HPDE6-E6E7 (cell line): ENCODE results near the gene LRP1.
A peak's percentile ranks its signal among the peaks of the same experiment; 100 is the strongest.

Source experiments
- DNase-seq: peaks from one replicate; pipeline ENCODE4 v3.0.0; 2011; ENCODE audit warnings: missing footprints; ENCODE audit errors: extremely low spot score

LRP1 gene

GRCh38 chr12:57236201-57236924 lies 108.1 kb downstream of the LRP1 start:
- no peak for DNase-seq

GRCh38 chr12:57236925-57237595 lies 108.8 kb downstream of the LRP1 start:
- DNase-seq, result no peak

GRCh38 chr12:57237596-57237931 lies 109.3 kb downstream of the LRP1 start:
- no peak for DNase-seq

- no peak for DNase-seq
These were observed 109.9 kb downstream of the LRP1 start for GRCh38 chr12:57237932-57238853.

GRCh38 chr12:57238854-57239554 lies 110.7 kb downstream of the LRP1 start:
- peak; percentile 82 for DNase-seq

GRCh38 chr12:57239587-57240065 lies 111.3 kb downstream of the LRP1 start:
- no peak for DNase-seq

- no peak for DNase-seq
These were observed 112.0 kb downstream of the LRP1 start for GRCh38 chr12:57240066-57240921.

- DNase-seq, result no peak
These were observed 112.7 kb downstream of the LRP1 start for GRCh38 chr12:57240926-57241401.

GRCh38 chr12:57241402-57242310 lies 113.4 kb downstream of the LRP1 start:
- DNase-seq, result no peak

GRCh38 chr12:57242329-57242690 lies 114.0 kb downstream of the LRP1 start:
- DNase-seq, result no peak

- DNase-seq, result peak; percentile 73
These were observed 114.6 kb downstream of the LRP1 start for GRCh38 chr12:57242691-57243454.

- DNase-seq, result peak; percentile 73
These were observed 115.4 kb downstream of the LRP1 start for GRCh38 chr12:57243521-57244311.

GRCh38 chr12:57244312-57244696 lies 116.0 kb downstream of the LRP1 start:
- no peak for DNase-seq

- DNase-seq, result no peak
These were observed 118.8 kb downstream of the LRP1 start for GRCh38 chr12:57247041-57247440.

- DNase-seq, result no peak
These were observed 120.9 kb downstream of the LRP1 start for GRCh38 chr12:57248934-57249742.

GRCh38 chr12:57250541-57250940 lies 122.3 kb downstream of the LRP1 start:
- no peak for DNase-seq

GRCh38 chr12:57250956-57251355 lies 122.7 kb downstream of the LRP1 start, which contains the start of gene STAC3:
Gene STAC3 (minus strand): TSS chr12:57251187. CDS start chr12:57249636, 1,551 bp downstream.
- DNase-seq, result no peak
